Vagina (tissue), 2 donors: ENCODE data around the gene DNASE1L1.

Experiments
- POLR2AphosphoS5 ChIP-seq, 2 donors: sonication (generic); formaldehyde crosslinking; IDR thresholded peaks; one replicate each; pipeline ENCODE4 v1.9.0; 2017; ENCODE audit warnings: antibody characterized with exemption in 2 of 2, mild to moderate bottlenecking in 2 of 2, low read depth in 1 of 2; ENCODE audit not compliant: insufficient read depth in 1 of 2
- TF ChIP-seq, protein P1 (sequence below), 3 experiments: fragments of 450-650 bp in 2 of 3; fragments of 200-600 bp in 1 of 3; sonication (generic) in 1 of 3; IDR thresholded peaks; one replicate each; pipeline ENCODE4 v1.5.1; 2017 to 2019; ENCODE audit warnings: antibody characterized with exemption in 3 of 3, mild to moderate bottlenecking in 2 of 3, moderate library complexity in 2 of 3

DNA sequence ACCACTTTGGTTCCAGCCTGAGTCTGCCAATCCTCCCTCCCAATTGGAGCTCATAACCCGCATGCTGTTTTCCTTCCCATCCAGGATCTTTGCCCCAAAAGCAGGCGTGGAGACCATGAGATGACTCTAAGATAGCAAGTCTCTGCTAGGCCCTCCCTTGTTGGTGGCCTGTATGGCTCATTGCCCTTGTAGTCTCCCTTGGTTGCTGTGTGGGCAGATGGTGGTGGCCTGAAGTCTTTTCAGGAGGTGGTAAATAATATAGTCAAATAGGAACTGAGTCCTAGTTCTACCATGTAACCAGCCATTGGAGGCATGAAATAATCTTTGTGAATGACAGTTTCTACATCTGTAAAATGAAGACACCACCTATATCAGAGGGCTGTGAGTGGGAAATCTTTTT is 20.7 kb upstream of the DNASE1L1 start:
- TF ChIP-seq, protein P1, sequence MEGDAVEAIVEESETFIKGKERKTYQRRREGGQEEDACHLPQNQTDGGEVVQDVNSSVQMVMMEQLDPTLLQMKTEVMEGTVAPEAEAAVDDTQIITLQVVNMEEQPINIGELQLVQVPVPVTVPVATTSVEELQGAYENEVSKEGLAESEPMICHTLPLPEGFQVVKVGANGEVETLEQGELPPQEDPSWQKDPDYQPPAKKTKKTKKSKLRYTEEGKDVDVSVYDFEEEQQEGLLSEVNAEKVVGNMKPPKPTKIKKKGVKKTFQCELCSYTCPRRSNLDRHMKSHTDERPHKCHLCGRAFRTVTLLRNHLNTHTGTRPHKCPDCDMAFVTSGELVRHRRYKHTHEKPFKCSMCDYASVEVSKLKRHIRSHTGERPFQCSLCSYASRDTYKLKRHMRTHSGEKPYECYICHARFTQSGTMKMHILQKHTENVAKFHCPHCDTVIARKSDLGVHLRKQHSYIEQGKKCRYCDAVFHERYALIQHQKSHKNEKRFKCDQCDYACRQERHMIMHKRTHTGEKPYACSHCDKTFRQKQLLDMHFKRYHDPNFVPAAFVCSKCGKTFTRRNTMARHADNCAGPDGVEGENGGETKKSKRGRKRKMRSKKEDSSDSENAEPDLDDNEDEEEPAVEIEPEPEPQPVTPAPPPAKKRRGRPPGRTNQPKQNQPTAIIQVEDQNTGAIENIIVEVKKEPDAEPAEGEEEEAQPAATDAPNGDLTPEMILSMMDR (IDR thresholded peaks at IDR 0.05), result no peak
- TF ChIP-seq POLR2AphosphoS5 (IDR thresholded peaks at IDR 0.05; ENCODE audit: insufficient read depth in 1 of 2, low read depth in 1 of 2), result no peak
